Uterus (tissue), 4 donors: ENCODE data around the gene RAB3D. TPM values are rescaled to one million over a fixed set of nuclear protein-coding genes. Genes with fewer than 3 reads are reported as not detected.

Experiments
- DNase-seq, 2 donors: peaks; one replicate each; pipeline ENCODE4 v3.0.0-alpha.2; 2019 to 2020
- H3K27ac ChIP-seq, 2 donors: fragments of 200-600 bp; sonication (generic); 1 replicate in 1 of 2; 2 replicates in 1 of 2; pipeline ENCODE4 v1.5.1; 2016 to 2018
- H3K27me3 ChIP-seq, 2 donors: fragments of 200-600 bp; sonication (generic); one replicate each; pipeline ENCODE4 v1.5.1; 2018 to 2019; ENCODE audit warnings: control low read depth in 1 of 2
- H3K36me3 ChIP-seq, 2 donors: fragments of 200-600 bp; sonication (generic); one replicate each; pipeline ENCODE4 v1.5.1; 2019; ENCODE audit warnings: control low read depth in 1 of 2
- H3K4me1 ChIP-seq, 2 donors: fragments of 200-600 bp; sonication (generic); one replicate each; pipeline ENCODE4 v1.5.1; 2018 to 2019; ENCODE audit warnings: control low read depth in 1 of 2
- H3K4me3 ChIP-seq, 2 donors: fragments of 200-600 bp; sonication (generic); 1 replicate in 1 of 2; 2 replicates in 1 of 2; pipeline ENCODE4 v1.5.1; 2018 to 2019; ENCODE audit warnings: mild to moderate bottlenecking in 1 of 2
- H3K9me3 ChIP-seq, 2 donors: fragments of 200-600 bp; sonication (generic); one replicate each; pipeline ENCODE4 v1.5.1; 2019; ENCODE audit warnings: control low read depth in 1 of 2
- CTCF ChIP-seq, 4 experiments: fragments of 200-600 bp in 2 of 4; fragments of 450-650 bp in 2 of 4; sonication (generic) in 2 of 4; IDR thresholded peaks; one replicate each; pipeline ENCODE4 v1.5.1; 2016 to 2019; ENCODE audit warnings: antibody characterized with exemption in 4 of 4, mild to moderate bottlenecking in 2 of 4, moderate library complexity in 1 of 4
- POLR2A ChIP-seq, 2 donors: fragments of 450-650 bp; IDR thresholded peaks; one replicate each; pipeline ENCODE4 v1.6.1; 2016; ENCODE audit warnings: antibody characterized with exemption in 2 of 2, mild to moderate bottlenecking in 1 of 2, moderate library complexity in 1 of 2
- intact Hi-C: fragments of 100-400 bp; cut with DNase I; formaldehyde crosslinking; loops from one replicate; pipeline ENCODE4 v1.15.1; 2023; ENCODE audit warnings: low total_unique reads
- total RNA-seq, 4 donors: library from RNA; depleted of rRNA in 3 of 4; stranded (reverse); fragments of >200 nt in 3 of 4; gene quantifications; one replicate each; pipeline versions ENCODE4 v1.1.0 to v1.2.4, GENCODE V29; 2014 to 2023
- donor health status: DM: yes; HTN: yes; CAD: no.

The RAB3D gene
- total RNA-seq, 4 donors from 2014 or later: 14.3 to 61.6 (median 25.7) TPM

- Histone ChIP-seq H3K27ac (peak overlapping the region; percentile 35 to 69), H3K9me3 (no peaks in the 10 kb centered on the region), H3K4me3 (peak overlapping the region in 1 of 2 donors; percentile 23), H3K36me3 (no peaks in the 10 kb centered on the region), H3K4me1 (no peaks in the 10 kb centered on the region), H3K27me3 (no peaks in the 10 kb centered on the region)
- TF ChIP-seq POLR2A (IDR thresholded peaks at IDR 0.05) (peak in 1 of 2 donors; percentile 27), CTCF (IDR thresholded peaks at IDR 0.05) (peak; percentile 99)
- DNase-seq: peak; percentile 94 to 97
- intact Hi-C loops: loop anchor here (10.0 kb wide), 2 partner anchors 61 to 211 kb away; partner anchors contain the start of genes PLPPR2 and ZNF653
Measured at GRCh38 chr19:11293433-11294389, 45.7 kb downstream of the RAB3D start.

DNA sequence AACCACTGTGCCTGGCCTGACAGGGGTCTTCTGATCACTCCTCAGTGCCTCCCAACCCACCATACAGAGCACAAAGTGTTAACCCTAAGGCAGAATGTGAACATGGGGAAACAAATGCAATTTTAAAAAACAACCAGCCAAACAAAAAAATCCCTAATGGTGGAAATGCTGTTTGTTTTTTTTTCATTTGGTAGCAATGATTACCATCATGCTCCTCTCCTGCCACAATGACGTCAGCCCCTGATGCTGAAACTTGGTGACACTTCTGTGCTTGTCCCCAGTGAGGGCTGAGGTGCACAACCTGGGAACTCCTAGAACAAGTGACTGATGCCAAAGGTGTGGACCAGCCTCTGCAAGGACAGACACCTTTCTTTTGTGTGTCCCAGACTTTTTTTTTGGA, 47.5 kb downstream of the RAB3D start:
- DNase-seq: no peak
- Histone ChIP-seq H3K4me1 (no peaks in the 10 kb centered on the region), H3K27me3 (no peaks in the 10 kb centered on the region), H3K27ac (no peak overlapping the region), H3K36me3 (no peaks in the 10 kb centered on the region), H3K4me3 (no peak overlapping the region), H3K9me3 (no peaks in the 10 kb centered on the region)
- intact Hi-C loops: loop anchor here (10.0 kb wide), 2 partner anchors 63 to 213 kb away; partner anchors contain the start of genes PLPPR2 and ZNF653
- no peak for TF ChIP-seq CTCF (IDR thresholded peaks at IDR 0.05)
- TF ChIP-seq POLR2A (IDR thresholded peaks at IDR 0.05): no peak

DNA sequence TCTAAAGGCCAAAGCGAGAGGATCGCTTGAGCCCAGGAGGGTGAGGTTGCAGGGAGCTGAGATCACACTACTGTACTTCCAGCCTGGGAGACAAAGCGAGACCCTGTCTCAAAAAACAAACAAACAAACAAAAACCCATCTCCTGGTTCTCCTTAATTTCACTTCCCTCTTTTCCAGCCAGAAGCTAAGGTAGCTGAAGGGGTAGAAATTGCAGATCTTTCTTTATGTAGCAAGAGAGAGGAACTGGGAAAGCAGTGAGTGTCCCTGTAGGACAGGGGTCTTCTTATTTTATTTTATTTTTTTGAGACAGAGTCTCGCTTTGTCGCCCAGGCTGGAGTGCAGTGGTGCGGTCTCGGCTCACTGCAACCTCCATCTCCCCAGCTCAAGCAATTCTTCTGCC, 48.0 kb downstream of the RAB3D start:
- no peaks in the 10 kb centered on the region for H3K4me1 ChIP-seq
- TF ChIP-seq CTCF (IDR thresholded peaks at IDR 0.05): no peak
- no peaks in the 10 kb centered on the region for H3K27me3 ChIP-seq
- H3K4me3 ChIP-seq: no peak overlapping the region
- no peak for DNase-seq
- H3K9me3 ChIP-seq: no peaks in the 10 kb centered on the region
- no peak overlapping the region for H3K27ac ChIP-seq
- no peaks in the 10 kb centered on the region for H3K36me3 ChIP-seq
- intact Hi-C loops: loop anchor here (10.0 kb wide), 2 partner anchors 63 to 213 kb away; partner anchors contain the start of genes PLPPR2 and ZNF653

DNA sequence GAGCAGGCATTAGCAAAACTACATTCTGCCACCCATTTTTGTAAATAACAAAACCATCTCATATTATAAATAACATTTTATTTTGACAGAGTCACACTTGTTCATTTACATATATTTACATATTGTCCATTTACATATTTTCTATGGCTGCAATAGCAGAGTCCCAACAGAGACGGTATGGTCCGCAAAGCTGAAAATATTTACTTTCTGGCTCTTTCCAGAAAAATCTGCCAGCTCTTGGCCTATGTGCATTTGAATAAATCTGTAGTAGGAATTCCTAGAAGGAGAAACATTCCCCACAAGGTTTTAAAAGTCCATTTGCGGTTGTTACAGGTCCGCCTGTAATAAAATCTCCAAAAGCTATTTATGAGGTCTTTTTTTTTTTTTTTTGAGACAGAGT, 49.2 kb downstream of the RAB3D start:
- H3K27me3 ChIP-seq: no peaks in the 10 kb centered on the region
- intact Hi-C loops: loop anchor here (10.0 kb wide), 2 partner anchors 65 to 215 kb away; partner anchors contain the start of genes PLPPR2 and ZNF653
- no peak for DNase-seq

More for the DNA sequence above, 49.2 kb downstream of the RAB3D start:
- H3K4me1 ChIP-seq: no peaks in the 10 kb centered on the region
- no peak for TF ChIP-seq POLR2A (IDR thresholded peaks at IDR 0.05)
- no peak for TF ChIP-seq CTCF (IDR thresholded peaks at IDR 0.05)
- H3K36me3 ChIP-seq: no peaks in the 10 kb centered on the region
- H3K4me3 ChIP-seq: no peak overlapping the region
- H3K27ac ChIP-seq: no peak overlapping the region
- H3K9me3 ChIP-seq: no peaks in the 10 kb centered on the region
